ENCODE measurements around the gene TCEA3. TPM values are rescaled to one million over a fixed set of nuclear protein-coding genes. Genes with fewer than 3 reads are reported as not detected.

Gene TCEA3
- polyA plus RNA-seq, 1 donor (not counting 4 experiments of a cell fraction or from before 2014, with no cell fraction given), result 0.38 TPM

GRCh38 chr1:23428136-23428905 is 3.8 kb upstream of the TCEA3 start:
- H2AFZ ChIP-seq (ENCODE audit: control insufficient read depth, low read length), result no peak overlapping the region
- peaks cover 0 to 18% of the 10 kb centered on the region in 2 experiments for H3K36me3 ChIP-seq (ENCODE audit: control insufficient read depth in 2 of 2, extremely low read depth in 1 of 2, insufficient read depth in 2 of 2, low read length in 2 of 2)
- no peaks in the 10 kb centered on the region for H3K9me1 ChIP-seq (ENCODE audit: control insufficient read depth, extremely low read depth, insufficient read depth, low read length)
- peaks cover 7% of the 10 kb centered on the region for H3K4me1 ChIP-seq (ENCODE audit: control insufficient read depth, extremely low read depth, insufficient read depth, low read length)
- H3K27ac ChIP-seq (ENCODE audit: control insufficient read depth, insufficient read depth, low read length), result no peak overlapping the region
- peaks cover 31% of the 10 kb centered on the region for H3K27me3 ChIP-seq (ENCODE audit: control insufficient read depth, extremely low read depth, insufficient read depth, low read length)
- H3K79me2 ChIP-seq (ENCODE audit: control insufficient read depth, insufficient read depth, low read length), result no peaks in the 10 kb centered on the region
- H3K4me3 ChIP-seq (ENCODE audit: control insufficient read depth in 2 of 3, extremely low read depth in 1 of 3, insufficient read depth in 2 of 3, low read depth in 1 of 3, low read length in 3 of 3), result no peak overlapping the region
- DNase-seq (ENCODE audit: low read depth, low spot score) (no peak), FAIRE-seq (no peak)
- H4K20me1 ChIP-seq (ENCODE audit: control insufficient read depth, extremely low read depth, insufficient read depth, low read length), result no peaks in the 10 kb centered on the region
- H3K4me2 ChIP-seq (ENCODE audit: control insufficient read depth, extremely low read depth, insufficient read depth, low read depth, low read length), result no peak overlapping the region
- H3K9ac ChIP-seq (ENCODE audit: control insufficient read depth, extremely low read depth, insufficient read depth, low read length), result no peak overlapping the region
- dilution Hi-C loops (cut with MboI; ENCODE audit: extremely low pct_ligation_motif_present, low sequenced_read_pairs), result loop anchor here (10.0 kb wide), 1 partner anchor 94 kb away; no protein-coding TSS in a partner anchor
- TF ChIP-seq CTCF (optimal IDR thresholded peaks at IDR 0.05 in 1 of 3, IDR thresholded peaks at IDR 0.05 in 1 of 3, conservative IDR thresholded peaks at IDR 0.05 in 1 of 3; ENCODE audit: extremely low read depth in 1 of 3, insufficient read depth in 2 of 3, low read length in 3 of 3), result no peak
- no peak for TF ChIP-seq EZH2 (IDR thresholded peaks at IDR 0.05; ENCODE audit: low read length)
- H3K9me3 ChIP-seq (ENCODE audit: control insufficient read depth, low read depth, low read length), result no peaks in the 10 kb centered on the region

DNA sequence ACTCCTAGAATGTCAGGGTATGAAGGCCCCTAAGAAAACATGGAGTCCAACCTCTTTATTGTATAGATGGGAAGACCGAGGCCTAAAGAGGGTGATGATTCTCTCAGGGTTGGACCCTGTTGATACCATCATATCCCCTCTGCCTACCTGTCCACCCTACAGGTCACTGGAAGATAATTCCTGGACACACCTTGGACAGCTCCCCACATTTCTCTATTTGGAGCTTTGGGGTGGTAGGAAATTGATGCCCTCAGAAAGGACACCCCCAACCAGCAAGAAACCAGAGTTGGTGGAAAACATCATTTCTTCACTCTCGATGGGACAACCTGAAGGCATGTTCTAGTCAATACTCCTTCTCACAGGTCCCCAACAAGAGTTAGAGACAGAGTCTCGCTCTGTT is 3.0 kb upstream of the TCEA3 start:
- dilution Hi-C loops (cut with MboI; ENCODE audit: extremely low pct_ligation_motif_present, low sequenced_read_pairs), result loop anchor here (10.0 kb wide), 1 partner anchor 93 kb away; no protein-coding TSS in a partner anchor
- Histone ChIP-seq H3K27me3 (ENCODE audit: control insufficient read depth, extremely low read depth, insufficient read depth, low read length) (peaks cover 31% of the 10 kb centered on the region), H3K4me2 (ENCODE audit: control insufficient read depth, extremely low read depth, insufficient read depth, low read depth, low read length) (no peak overlapping the region), H2AFZ (ENCODE audit: control insufficient read depth, low read length) (no peak overlapping the region), H3K27ac (ENCODE audit: control insufficient read depth, insufficient read depth, low read length) (no peak overlapping the region), H3K79me2 (ENCODE audit: control insufficient read depth, insufficient read depth, low read length) (no peaks in the 10 kb centered on the region), H3K9ac (ENCODE audit: control insufficient read depth, extremely low read depth, insufficient read depth, low read length) (no peak overlapping the region), H3K36me3 (ENCODE audit: control insufficient read depth in 2 of 2, extremely low read depth in 1 of 2, insufficient read depth in 2 of 2, low read length in 2 of 2) (peaks cover 0 to 13% of the 10 kb centered on the region in 2 experiments), H4K20me1 (ENCODE audit: control insufficient read depth, extremely low read depth, insufficient read depth, low read length) (no peaks in the 10 kb centered on the region), H3K4me3 (ENCODE audit: control insufficient read depth in 2 of 3, extremely low read depth in 1 of 3, insufficient read depth in 2 of 3, low read depth in 1 of 3, low read length in 3 of 3) (no peak overlapping the region), H3K9me3 (ENCODE audit: control insufficient read depth, low read depth, low read length) (no peaks in the 10 kb centered on the region), H3K9me1 (ENCODE audit: control insufficient read depth, extremely low read depth, insufficient read depth, low read length) (no peaks in the 10 kb centered on the region), H3K4me1 (ENCODE audit: control insufficient read depth, extremely low read depth, insufficient read depth, low read length) (peaks cover 13% of the 10 kb centered on the region)
- no peak for TF ChIP-seq CTCF (optimal IDR thresholded peaks at IDR 0.05 in 1 of 3, IDR thresholded peaks at IDR 0.05 in 1 of 3, conservative IDR thresholded peaks at IDR 0.05 in 1 of 3; ENCODE audit: extremely low read depth in 1 of 3, insufficient read depth in 2 of 3, low read length in 3 of 3)
- no peak for TF ChIP-seq EZH2 (IDR thresholded peaks at IDR 0.05; ENCODE audit: low read length)
- no peak for FAIRE-seq
- DNase-seq (ENCODE audit: low read depth, low spot score), result no peak

Data from keratinocyte (primary cell).